Stimulated activated CD4-positive, alpha-beta T cell treated with anti-CD3 and anti-CD28 coated beads, Interleukin-1b, Interleukin-23, amount 100 ng/mL, for 4 hours (primary cell): Measurements from ENCODE around the gene MUSTN1.

Experiments used
- DNase-seq, 2 donors: peaks; one replicate each; pipeline ENCODE4 v3.0.0-alpha.2; 2020; ENCODE audit warnings: low read depth in 2 of 2

Gene MUSTN1

DNA sequence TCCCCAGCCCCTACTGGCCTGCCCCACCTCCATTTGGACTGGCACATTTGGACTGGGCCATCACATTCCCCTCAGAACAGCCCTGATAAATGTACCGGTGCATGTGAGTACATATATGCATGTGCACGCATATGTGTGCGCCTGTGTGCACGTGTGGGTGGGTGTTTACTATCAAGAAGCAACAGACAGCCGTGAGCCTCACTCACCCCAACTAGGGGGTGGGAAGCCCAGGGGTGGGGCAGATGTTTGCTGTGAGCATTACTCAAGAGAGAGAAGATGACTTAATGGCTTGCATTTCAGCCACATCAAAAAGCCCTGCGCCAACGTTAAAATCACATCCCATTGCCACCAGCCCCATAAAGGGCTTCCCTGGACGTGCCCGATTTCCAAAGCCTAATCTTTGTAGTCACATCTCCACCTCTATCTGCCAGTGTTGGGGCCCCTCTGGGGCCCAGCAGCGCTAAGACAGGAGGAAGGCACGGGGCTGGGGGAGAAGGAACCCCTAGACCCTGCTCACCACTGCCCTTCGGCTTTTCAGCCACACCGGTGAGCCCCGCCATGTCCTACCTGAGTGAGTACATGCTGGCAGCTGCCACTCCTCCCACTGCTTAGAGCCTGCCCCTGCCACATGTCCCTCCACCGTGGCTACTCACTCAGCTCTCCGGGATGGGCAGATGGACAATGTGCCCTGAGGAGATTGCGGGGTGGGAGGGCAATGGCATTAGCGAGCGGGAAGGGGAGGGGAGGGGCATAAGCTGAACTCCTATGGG, 29.4 kb downstream of the MUSTN1 start:
- DNase-seq = no peak

GRCh38 chr3:52801839-52802238, 33.0 kb downstream of the MUSTN1 start:
- DNase-seq = no peak

DNA sequence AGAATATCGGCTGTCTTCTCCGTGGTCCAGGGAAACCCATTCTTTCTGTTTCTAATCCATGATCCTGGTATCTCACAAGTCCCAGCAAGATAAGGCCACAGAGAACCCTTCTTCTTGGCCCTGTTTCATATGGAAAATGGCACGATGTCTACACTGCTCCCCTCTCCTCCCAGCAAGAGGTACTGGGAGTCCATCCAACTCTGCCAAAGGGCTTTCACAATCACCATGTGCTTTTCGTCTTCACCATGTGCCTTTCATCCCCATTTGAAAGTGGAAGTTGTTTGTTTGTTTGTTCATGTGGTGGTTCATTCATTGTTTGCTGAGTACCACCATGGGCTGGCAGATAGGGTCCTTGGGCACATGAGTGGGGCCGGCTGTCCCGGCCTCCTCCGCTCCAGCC, 34.7 kb downstream of the MUSTN1 start:
- DNase-seq = no peak

- DNase-seq = no peak
Measured at GRCh38 chr3:52798978-52799476, 35.8 kb downstream of the MUSTN1 start.

DNA sequence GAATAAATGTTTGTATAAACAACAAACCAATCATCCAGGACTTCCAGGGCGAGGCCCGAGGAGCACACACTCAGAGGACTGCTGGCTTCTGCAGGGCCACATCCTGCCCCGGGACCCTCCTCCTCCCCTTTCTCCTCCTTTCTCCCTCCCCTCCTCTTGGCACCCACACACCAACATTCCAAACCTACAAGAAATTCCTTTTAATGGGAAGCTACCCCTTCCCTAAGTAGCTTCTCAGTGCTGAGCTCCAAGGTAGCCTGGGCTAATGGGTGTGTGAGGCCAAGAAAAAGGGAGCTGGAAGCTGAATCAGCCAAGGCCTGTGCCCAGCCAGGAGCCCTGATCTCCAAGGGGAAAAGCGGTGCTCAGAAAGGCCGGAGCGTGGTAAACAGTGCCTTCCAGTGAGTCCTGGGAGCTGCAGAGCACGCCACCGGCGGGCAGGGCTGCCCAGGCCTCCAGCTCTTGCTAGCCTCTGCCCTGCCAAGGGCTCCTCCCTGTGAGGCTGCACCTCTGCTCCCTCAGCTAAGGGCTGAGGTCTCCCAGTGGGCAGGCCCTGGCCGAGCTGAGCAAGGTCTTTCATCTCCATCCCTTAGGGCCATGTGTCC, 36.3 kb downstream of the MUSTN1 start:
- no peak for DNase-seq

GRCh38 chr3:52796411-52796810, 38.4 kb downstream of the MUSTN1 start:
- no peak for DNase-seq

DNA sequence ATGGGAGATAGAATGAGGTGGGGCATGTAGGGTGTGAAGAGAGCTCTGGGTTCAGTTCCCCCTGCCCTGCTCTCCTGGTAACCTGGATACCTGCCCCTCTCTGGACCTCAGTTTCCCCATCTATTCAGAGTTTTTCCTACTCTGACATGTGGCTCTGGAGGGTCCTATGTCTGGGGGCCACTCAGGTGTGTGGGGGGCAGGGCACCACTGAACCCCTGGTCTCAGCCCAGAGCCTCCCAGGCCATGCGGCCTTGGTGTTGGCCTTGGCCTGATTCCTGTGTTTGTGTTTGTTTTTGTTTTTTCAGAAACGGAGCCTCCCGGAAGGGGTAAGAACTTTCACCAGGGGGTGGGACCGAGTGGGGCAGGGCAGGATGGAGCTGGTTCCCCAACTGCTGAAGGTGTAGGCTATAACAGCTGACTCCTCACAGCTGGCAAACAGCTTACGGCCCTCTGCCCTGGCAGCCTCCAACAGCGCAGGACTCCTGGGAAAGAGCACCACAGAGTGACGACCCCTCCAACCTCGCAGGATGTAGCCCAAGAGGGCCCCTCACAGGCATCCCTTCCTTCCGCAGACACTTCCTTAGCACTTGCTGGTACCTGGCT, 39.4 kb downstream of the MUSTN1 start:
- DNase-seq = no peak

- DNase-seq = no peak
Measured at GRCh38 chr3:52794612-52795099, 40.2 kb downstream of the MUSTN1 start, which contains the start of gene ITIH3. Gene ITIH3 (plus strand): TSS chr3:52794796. CDS start chr3:52794804, 8 bp downstream.

- no peak for DNase-seq
Measured at GRCh38 chr3:52793702-52794611, 40.9 kb downstream of the MUSTN1 start.

DNA sequence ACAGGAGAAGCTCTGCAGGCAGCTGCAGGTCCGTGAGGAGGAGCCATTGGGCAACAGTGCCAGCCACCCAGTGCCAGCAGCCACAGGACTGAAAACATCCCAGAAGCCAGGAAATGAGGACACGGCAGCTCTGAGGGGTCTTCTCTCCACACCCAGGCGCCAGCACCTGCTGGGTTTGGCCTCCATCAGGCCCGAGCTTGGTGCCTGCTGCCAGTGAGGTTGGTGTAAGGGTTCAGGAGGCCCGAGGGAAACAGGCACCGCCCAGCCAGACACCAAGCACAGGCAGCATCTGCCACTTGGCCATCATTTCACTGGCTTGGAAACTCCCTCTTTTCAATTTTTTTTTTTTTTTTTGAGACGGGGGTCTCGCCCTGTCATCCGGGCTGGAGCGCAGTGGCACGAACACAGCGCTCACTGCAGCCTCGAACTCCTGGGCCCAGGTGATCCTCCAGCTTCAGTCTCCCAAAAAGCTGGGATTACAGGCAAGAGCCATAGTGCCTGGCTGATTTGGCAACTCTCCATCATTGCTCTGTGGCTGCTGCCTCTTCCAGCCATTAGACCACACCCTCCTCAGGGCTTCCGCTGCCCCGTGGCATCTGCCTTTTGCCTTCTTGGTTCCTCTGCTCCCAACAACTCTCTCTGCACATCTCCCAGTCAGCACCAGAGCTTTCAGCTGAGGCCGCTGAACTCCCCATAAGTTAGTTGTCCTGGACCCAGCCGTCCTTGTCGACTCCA, 41.7 kb downstream of the MUSTN1 start:
- no peak for DNase-seq

- DNase-seq = no peak
Measured at GRCh38 chr3:52792413-52792812, 42.4 kb downstream of the MUSTN1 start.

GRCh38 chr3:52791928-52792327, 42.9 kb downstream of the MUSTN1 start:
- no peak for DNase-seq

DNA sequence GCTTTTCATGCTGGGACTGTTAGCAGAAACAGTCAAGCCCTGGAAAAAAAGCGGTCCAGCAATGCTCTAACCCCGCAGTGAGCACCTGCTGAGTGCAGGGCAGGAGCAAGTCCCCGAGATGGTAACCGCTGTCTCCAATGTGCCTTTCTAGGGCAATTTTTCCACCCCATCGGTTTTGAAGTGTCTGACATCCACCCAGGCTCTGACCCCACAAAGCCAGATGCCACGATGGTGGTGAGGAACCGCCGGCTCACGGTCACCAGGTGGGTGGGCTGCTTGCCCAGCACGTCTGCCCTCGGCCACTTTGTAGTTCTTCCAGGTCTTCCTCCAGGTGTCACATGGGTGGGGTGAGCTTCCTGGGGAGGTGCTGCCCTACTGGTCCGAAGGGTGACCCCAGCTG, 43.5 kb downstream of the MUSTN1 start:
- no peak for DNase-seq

DNA sequence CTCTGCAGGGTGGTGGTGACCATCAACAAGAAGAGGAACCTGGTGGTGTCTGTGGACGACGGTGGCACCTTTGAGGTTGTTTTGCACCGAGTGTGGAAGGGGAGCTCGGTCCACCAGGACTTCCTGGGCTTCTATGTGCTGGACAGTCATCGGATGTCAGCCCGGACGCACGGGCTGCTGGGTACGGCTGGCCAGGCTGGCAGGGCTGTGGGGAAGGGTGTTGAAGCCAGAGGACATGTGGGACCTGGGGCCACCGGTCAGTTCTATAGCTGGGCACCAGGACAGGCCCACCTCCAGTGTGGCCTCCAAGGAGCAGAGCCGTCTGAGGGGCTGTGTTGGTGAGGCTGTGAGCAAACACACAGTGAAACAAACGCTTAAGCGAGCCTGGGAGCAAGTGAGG, 44.1 kb downstream of the MUSTN1 start:
- no peak for DNase-seq

GRCh38 chr3:52790337-52790736, 44.5 kb downstream of the MUSTN1 start:
- DNase-seq = no peak

DNA sequence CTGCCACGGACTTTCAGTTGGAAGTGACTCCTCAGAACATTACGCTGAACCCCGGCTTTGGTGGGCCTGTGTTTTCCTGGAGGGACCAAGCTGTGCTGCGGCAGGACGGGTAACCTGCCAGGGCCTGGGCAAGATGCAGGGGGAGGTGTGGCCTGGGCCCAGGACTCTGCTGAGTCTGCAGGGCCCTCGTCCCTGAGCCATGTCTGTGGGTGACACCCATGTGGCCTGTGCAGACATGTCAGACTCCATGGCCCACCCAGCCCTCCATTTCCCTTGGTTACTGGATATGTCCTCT, 45.1 kb downstream of the MUSTN1 start:
- no peak for DNase-seq

DNA sequence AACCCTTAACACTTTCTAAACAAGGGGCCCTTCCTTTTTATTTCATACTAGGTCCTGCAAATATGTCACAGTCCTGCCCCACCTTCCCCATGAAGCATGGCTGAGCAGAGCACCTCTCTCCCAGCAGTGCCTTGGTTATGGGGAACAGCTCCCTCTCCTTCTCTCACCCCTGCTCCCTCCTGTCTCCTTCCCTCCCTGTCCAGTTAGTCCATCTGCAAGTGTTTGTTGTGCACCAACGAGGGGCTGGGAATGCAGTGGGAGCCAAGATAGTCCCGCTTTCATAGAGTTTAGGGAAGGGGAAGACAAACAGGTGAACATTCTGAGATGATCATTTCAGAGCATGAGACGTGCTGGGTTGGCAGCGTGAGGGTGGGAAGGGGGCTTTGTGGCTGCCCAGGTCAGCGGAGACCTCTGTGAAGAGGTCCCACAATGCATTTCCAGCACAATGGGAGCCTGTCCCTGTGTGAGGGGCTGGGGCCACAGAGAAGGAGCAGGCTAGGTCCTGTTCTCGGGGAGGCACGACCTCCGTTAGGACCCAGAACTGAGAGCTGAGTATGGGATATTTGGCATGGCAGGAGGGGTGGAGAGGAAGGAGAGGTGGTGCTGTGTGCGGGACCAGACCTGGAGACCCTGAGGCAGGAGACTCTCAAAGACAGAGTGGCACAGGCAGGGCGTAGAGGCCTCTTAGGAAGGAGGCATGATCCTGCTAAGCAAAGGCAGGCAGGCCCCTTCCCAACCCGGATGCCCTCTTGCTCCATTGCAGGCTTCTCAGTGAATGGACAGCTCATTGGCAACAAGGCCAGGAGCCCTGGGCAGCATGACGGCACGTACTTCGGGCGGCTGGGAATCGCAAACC, 45.7 kb downstream of the MUSTN1 start:
- DNase-seq = no peak

GRCh38 chr3:52787672-52788625, 46.9 kb downstream of the MUSTN1 start:
- no peak for DNase-seq

- DNase-seq = no peak
Measured at GRCh38 chr3:52787246-52787645, 47.6 kb downstream of the MUSTN1 start.
